KMS-11 (cell line): Measurements from ENCODE around the gene NPPC.

ENCODE experiments used
- H2AFZ ChIP-seq: fragments of 200-600 bp; sonication (generic); 2 replicates; pipeline ENCODE4 v1.6.1; 2016; ENCODE audit warnings: antibody characterized with exemption, mixed run types, low read depth
- H3K27ac ChIP-seq: fragments of 200-600 bp; sonication (generic); 2 replicates; pipeline ENCODE4 v1.6.1; 2016; ENCODE audit warnings: mild to moderate bottlenecking, mixed run types
- H3K27me3 ChIP-seq: fragments of 200-600 bp; sonication (generic); 2 replicates; pipeline ENCODE4 v1.6.1; 2017; ENCODE audit warnings: mild to moderate bottlenecking, low read depth, mixed run types, moderate library complexity; ENCODE audit not compliant: insufficient read depth
- H3K36me3 ChIP-seq: fragments of 200-600 bp; sonication (generic); 2 replicates; pipeline ENCODE4 v1.6.1; 2017; ENCODE audit warnings: mild to moderate bottlenecking, mixed run types; ENCODE audit not compliant: insufficient read depth
- H3K4me1 ChIP-seq: fragments of 200-600 bp; sonication (generic); 2 replicates; pipeline ENCODE4 v1.6.1; 2016; ENCODE audit warnings: mild to moderate bottlenecking, low read depth, mixed run types; ENCODE audit not compliant: poor library complexity, severe bottlenecking
- H3K4me2 ChIP-seq: fragments of 200-600 bp; sonication (generic); 2 replicates; pipeline ENCODE4 v1.7.0; 2016; ENCODE audit warnings: mild to moderate bottlenecking, mixed run types
- H3K4me3 ChIP-seq: fragments of 200-600 bp; sonication (generic); IDR thresholded peaks from 2 replicates; pipeline ENCODE4 v1.6.1; 2017; ENCODE audit warnings: low read depth, low read length, mixed read lengths; ENCODE audit not compliant: insufficient read depth
- H3K79me2 ChIP-seq: fragments of 200-600 bp; sonication (generic); 2 replicates; pipeline ENCODE4 v1.6.1; 2016; ENCODE audit warnings: low read depth, mixed run types; ENCODE audit not compliant: insufficient read depth
- H3K9ac ChIP-seq: fragments of 200-600 bp; sonication (generic); 2 replicates; pipeline ENCODE4 v1.6.1; 2016; ENCODE audit warnings: mild to moderate bottlenecking, mixed run types
- H4K20me1 ChIP-seq: fragments of 200-600 bp; sonication (generic); 2 replicates; pipeline ENCODE4 v1.6.1; 2016; ENCODE audit warnings: mild to moderate bottlenecking, mixed run types; ENCODE audit not compliant: insufficient read depth
- TF ChIP-seq, protein P1 (sequence below): fragments of 200-600 bp; sonication (generic); conservative IDR thresholded peaks from 2 replicates; pipeline ENCODE4 v1.6.1; 2017; ENCODE audit warnings: low read depth, mild to moderate bottlenecking, antibody characterized with exemption, low read length, moderate library complexity, mixed read lengths

NPPC gene

DNA sequence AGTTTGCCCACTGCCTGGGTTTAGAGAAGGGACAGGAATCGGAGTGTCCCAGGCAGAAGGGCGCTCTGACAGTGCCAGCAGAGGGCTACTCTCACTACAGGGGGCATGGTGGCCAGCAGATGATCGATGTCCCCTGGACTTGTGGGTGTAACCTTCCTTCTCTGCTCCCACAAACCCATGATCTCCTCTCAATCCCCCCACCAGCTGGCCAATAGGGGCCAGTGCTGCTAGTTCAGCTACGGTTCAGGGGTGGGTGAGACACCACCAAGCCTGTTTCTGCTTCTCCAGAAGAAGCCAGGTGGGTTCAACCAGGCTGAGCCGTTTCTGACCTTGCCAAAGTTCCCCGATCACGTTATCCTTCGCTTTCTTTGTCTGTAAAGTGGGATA lies 1.3 kb downstream of the NPPC start:
- Histone ChIP-seq H3K79me2 (no peaks in the 10 kb centered on the region), H3K4me1 (no peaks in the 10 kb centered on the region), H3K9ac (no peak overlapping the region), H3K4me2 (peak overlapping the region; percentile 66; the same call in 1 of the 2 replicates), H3K36me3 (no peaks in the 10 kb centered on the region), H3K4me3 (no peak overlapping the region), H3K27ac (no peak overlapping the region), H2AFZ (peak overlapping the region; percentile 82), H3K27me3 (peaks cover 8% of the 10 kb centered on the region; the same call in 1 of the 2 replicates), H4K20me1 (no peaks in the 10 kb centered on the region)
- TF ChIP-seq, protein P1, sequence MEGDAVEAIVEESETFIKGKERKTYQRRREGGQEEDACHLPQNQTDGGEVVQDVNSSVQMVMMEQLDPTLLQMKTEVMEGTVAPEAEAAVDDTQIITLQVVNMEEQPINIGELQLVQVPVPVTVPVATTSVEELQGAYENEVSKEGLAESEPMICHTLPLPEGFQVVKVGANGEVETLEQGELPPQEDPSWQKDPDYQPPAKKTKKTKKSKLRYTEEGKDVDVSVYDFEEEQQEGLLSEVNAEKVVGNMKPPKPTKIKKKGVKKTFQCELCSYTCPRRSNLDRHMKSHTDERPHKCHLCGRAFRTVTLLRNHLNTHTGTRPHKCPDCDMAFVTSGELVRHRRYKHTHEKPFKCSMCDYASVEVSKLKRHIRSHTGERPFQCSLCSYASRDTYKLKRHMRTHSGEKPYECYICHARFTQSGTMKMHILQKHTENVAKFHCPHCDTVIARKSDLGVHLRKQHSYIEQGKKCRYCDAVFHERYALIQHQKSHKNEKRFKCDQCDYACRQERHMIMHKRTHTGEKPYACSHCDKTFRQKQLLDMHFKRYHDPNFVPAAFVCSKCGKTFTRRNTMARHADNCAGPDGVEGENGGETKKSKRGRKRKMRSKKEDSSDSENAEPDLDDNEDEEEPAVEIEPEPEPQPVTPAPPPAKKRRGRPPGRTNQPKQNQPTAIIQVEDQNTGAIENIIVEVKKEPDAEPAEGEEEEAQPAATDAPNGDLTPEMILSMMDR = no peak

- Histone ChIP-seq H3K27me3 (peaks cover 8% of the 10 kb centered on the region; the same call in 1 of the 2 replicates), H3K4me3 (no peak overlapping the region), H3K36me3 (no peaks in the 10 kb centered on the region), H3K9ac (no peak overlapping the region), H3K4me2 (no peak overlapping the region), H3K4me1 (no peaks in the 10 kb centered on the region), H2AFZ (no peak overlapping the region), H4K20me1 (no peaks in the 10 kb centered on the region), H3K27ac (no peak overlapping the region), H3K79me2 (no peaks in the 10 kb centered on the region)
- TF ChIP-seq, protein P1 = no peak
These were observed 2.0 kb downstream of the NPPC start for GRCh38 chr2:231923951-231924888.

DNA sequence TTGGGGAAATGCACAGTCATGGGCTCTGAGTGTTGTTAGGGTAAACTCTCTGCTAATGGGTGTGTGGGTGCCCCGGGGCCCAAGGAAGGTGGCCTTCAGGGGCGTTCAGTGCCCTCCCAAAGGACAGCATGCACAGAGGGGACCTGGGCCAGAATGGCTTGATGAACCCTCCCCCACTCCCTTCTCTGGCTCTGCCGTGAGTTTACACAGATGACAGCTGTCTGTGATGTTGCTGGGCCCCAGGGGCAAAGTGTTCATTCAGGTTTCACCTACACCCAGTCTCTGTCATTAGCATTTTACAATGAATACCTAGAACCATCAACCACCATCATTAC lies 3.2 kb downstream of the NPPC start:
- Histone ChIP-seq H3K27me3 (peaks cover 8% of the 10 kb centered on the region; the same call in 1 of the 2 replicates), H3K4me2 (no peak overlapping the region), H3K4me3 (no peak overlapping the region), H3K9ac (no peak overlapping the region), H2AFZ (no peak overlapping the region), H3K27ac (no peak overlapping the region), H4K20me1 (no peaks in the 10 kb centered on the region), H3K4me1 (no peaks in the 10 kb centered on the region), H3K36me3 (no peaks in the 10 kb centered on the region), H3K79me2 (no peaks in the 10 kb centered on the region)
- TF ChIP-seq, protein P1 = no peak

GRCh38 chr2:231922311-231923009 lies 3.7 kb downstream of the NPPC start:
- H3K79me2 ChIP-seq = no peaks in the 10 kb centered on the region
- H3K27ac ChIP-seq = no peak overlapping the region
- H3K4me2 ChIP-seq = no peak overlapping the region
- H3K4me3 ChIP-seq = no peak overlapping the region
- no peaks in the 10 kb centered on the region for H3K36me3 ChIP-seq
- TF ChIP-seq, protein P1 = no peak
- H4K20me1 ChIP-seq = no peaks in the 10 kb centered on the region
- H3K4me1 ChIP-seq = no peaks in the 10 kb centered on the region
- no peak overlapping the region for H3K9ac ChIP-seq
- H2AFZ ChIP-seq = no peak overlapping the region
- H3K27me3 ChIP-seq = peaks cover 8% of the 10 kb centered on the region; the same call in 1 of the 2 replicates
